ENCODE results near the gene PARD3B.

DNA sequence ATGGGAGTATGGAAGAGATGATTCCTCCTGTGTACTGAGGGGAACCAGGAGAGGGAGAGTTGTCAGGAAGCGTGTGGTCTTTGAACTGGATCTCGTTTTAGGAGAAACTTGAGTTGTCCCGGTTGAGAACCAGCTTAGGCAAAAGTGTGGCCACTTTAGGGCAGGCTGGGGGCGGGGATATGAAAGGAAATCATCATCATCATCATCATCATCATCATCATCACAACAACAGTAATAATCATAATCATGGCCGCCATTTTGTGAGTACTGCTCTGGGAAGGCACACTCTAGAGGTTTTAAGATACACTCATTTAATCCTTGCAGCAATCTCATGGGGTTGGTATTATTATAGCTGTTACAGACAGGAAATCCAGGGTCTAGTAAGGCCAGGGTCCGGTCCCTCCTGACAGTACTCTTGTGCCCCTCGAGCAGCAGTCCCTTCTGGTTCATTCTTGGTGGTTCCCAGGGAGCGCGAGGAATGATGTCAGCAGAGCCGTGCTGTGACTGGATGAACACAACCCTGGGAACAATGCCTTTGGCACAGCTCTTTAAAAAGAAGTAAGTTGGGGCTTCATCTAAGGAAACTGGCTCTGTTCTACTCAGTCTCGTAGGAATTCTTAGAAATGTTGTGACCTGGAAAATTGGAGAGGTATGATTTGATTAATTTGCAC is 33.8 kb downstream of the PARD3B start:
- no peak for TF ChIP-seq SRF (IDR thresholded peaks at IDR 0.05; ENCODE audit: low read depth in 2 of 2, low read length in 2 of 2)
- TF ChIP-seq, protein P1, sequence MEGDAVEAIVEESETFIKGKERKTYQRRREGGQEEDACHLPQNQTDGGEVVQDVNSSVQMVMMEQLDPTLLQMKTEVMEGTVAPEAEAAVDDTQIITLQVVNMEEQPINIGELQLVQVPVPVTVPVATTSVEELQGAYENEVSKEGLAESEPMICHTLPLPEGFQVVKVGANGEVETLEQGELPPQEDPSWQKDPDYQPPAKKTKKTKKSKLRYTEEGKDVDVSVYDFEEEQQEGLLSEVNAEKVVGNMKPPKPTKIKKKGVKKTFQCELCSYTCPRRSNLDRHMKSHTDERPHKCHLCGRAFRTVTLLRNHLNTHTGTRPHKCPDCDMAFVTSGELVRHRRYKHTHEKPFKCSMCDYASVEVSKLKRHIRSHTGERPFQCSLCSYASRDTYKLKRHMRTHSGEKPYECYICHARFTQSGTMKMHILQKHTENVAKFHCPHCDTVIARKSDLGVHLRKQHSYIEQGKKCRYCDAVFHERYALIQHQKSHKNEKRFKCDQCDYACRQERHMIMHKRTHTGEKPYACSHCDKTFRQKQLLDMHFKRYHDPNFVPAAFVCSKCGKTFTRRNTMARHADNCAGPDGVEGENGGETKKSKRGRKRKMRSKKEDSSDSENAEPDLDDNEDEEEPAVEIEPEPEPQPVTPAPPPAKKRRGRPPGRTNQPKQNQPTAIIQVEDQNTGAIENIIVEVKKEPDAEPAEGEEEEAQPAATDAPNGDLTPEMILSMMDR (IDR thresholded peaks at IDR 0.05 in 2 of 3, conservative IDR thresholded peaks at IDR 0.05 in 1 of 3; ENCODE audit: control insufficient read depth in 2 of 3, extremely low read depth in 1 of 3, insufficient read depth in 1 of 3, low read depth in 3 of 3, low read length in 3 of 3) = no peak
- no peak for TF ChIP-seq POLR2AphosphoS5 (IDR thresholded peaks at IDR 0.05; ENCODE audit: low read length)
- TF ChIP-seq EZH2 (IDR thresholded peaks at IDR 0.05; ENCODE audit: borderline replicate concordance, control insufficient read depth, low read depth, low read length) = no peak
- TF ChIP-seq JUND (IDR thresholded peaks at IDR 0.05; ENCODE audit: low read depth, low read length) = no peak
- TF ChIP-seq, protein P2, sequence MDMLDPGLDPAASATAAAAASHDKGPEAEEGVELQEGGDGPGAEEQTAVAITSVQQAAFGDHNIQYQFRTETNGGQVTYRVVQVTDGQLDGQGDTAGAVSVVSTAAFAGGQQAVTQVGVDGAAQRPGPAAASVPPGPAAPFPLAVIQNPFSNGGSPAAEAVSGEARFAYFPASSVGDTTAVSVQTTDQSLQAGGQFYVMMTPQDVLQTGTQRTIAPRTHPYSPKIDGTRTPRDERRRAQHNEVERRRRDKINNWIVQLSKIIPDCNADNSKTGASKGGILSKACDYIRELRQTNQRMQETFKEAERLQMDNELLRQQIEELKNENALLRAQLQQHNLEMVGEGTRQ (IDR thresholded peaks at IDR 0.05; ENCODE audit: borderline replicate concordance, low read depth, low read length) = no peak
- no peak for TF ChIP-seq BHLHE40 (IDR thresholded peaks at IDR 0.05; ENCODE audit: borderline replicate concordance in 1 of 2, low read depth in 2 of 2, low read length in 1 of 2)
- no peak for TF ChIP-seq MEF2A (IDR thresholded peaks at IDR 0.05; ENCODE audit: insufficient read depth, low read depth, low read length)
- TF ChIP-seq LARP7 (IDR thresholded peaks at IDR 0.05) = no peak
- no peak for TF ChIP-seq HDAC6 (IDR thresholded peaks at IDR 0.05; ENCODE audit: unreplicated experiment)
- no peak for TF ChIP-seq MYC (IDR thresholded peaks at IDR 0.05; ENCODE audit: insufficient read depth, insufficient read length, insufficient replicate concordance, low read length, severe bottlenecking)
- TF ChIP-seq ZNF622 (IDR thresholded peaks at IDR 0.05) = no peak
- TF ChIP-seq, protein P3, sequence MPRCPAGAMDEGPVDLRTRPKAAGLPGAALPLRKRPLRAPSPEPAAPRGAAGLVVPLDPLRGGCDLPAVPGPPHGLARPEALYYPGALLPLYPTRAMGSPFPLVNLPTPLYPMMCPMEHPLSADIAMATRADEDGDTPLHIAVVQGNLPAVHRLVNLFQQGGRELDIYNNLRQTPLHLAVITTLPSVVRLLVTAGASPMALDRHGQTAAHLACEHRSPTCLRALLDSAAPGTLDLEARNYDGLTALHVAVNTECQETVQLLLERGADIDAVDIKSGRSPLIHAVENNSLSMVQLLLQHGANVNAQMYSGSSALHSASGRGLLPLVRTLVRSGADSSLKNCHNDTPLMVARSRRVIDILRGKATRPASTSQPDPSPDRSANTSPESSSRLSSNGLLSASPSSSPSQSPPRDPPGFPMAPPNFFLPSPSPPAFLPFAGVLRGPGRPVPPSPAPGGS (IDR thresholded peaks at IDR 0.05; ENCODE audit: borderline replicate concordance, insufficient read depth, low read depth, low read length, poor library complexity, severe bottlenecking) = no peak
- no peak for TF ChIP-seq SMAD1 (IDR thresholded peaks at IDR 0.05; ENCODE audit: low read depth, partially characterized antibody)
